Measurements from ENCODE around the gene HHIPL1. TPM values are rescaled to one million over a fixed set of nuclear protein-coding genes. Genes with fewer than 3 reads are reported as not detected.

Gene HHIPL1
- total RNA-seq, 1 donor from 2014 or later, result 5.9 TPM

GRCh38 chr14:99681832-99682148 lies 36.9 kb downstream of the HHIPL1 start:
- DNase-seq (ENCODE audit: extremely low spot score in 2 of 2), result no peak
- Histone ChIP-seq H3K9me3 (no peaks in the 10 kb centered on the region), H3K27me3 (no peaks in the 10 kb centered on the region), H3K4me3 (no peak overlapping the region), H3K4me1 (peaks cover 18% of the 10 kb centered on the region), H3K27ac (no peak overlapping the region), H3K36me3 (no peaks in the 10 kb centered on the region)
- intact Hi-C loops (cut with DNase I), result loop anchor here (5.0 kb wide), 1 partner anchor 201 kb away; no protein-coding TSS in a partner anchor
- no peak for TF ChIP-seq POLR2A (IDR thresholded peaks at IDR 0.05)
- no peak for TF ChIP-seq POLR2AphosphoS5 (IDR thresholded peaks at IDR 0.05; ENCODE audit: insufficient read depth in 1 of 2, low read depth in 1 of 2)
- no peak for TF ChIP-seq CTCF (IDR thresholded peaks at IDR 0.05)

- Histone ChIP-seq H3K4me3 (peak overlapping the region; percentile 78 to 86), H3K27ac (peak overlapping the region; percentile 82), H3K9me3 (no peaks in the 10 kb centered on the region), H3K27me3 (no peaks in the 10 kb centered on the region), H3K4me1 (peaks cover 18% of the 10 kb centered on the region), H3K36me3 (no peaks in the 10 kb centered on the region)
- intact Hi-C loops (cut with DNase I), result loop anchor here (5.0 kb wide), 1 partner anchor 199 kb away; no protein-coding TSS in a partner anchor
- TF ChIP-seq CTCF (IDR thresholded peaks at IDR 0.05) (peak; percentile 68 to 91 (median 72)), POLR2A (IDR thresholded peaks at IDR 0.05) (no peak)
- peak in 1 of 2 donors; percentile 91 for DNase-seq (ENCODE audit: extremely low spot score in 2 of 2)
These were observed 38.1 kb downstream of the HHIPL1 start for GRCh38 chr14:99682809-99683618.

GRCh38 chr14:99683619-99684409 lies 38.9 kb downstream of the HHIPL1 start, which contains the start of gene CYP46A1:
TSS of gene CYP46A1 (plus strand) at chr14:99684298. CDS start at chr14:99684418, 120 bp downstream.
- H3K4me1 ChIP-seq, result peaks cover 18% of the 10 kb centered on the region
- H3K27ac ChIP-seq, result peak within 1 kb of the TSS; percentile 82
- peak within 1 kb of the TSS; percentile 83 to 86 for H3K4me3 ChIP-seq
- peak; percentile 59 to 77 for TF ChIP-seq POLR2AphosphoS5 (IDR thresholded peaks at IDR 0.05; ENCODE audit: insufficient read depth in 1 of 2, low read depth in 1 of 2)
- TF ChIP-seq CTCF (IDR thresholded peaks at IDR 0.05), result peak in 1 of 3 experiments; percentile 24
- TF ChIP-seq POLR2A (IDR thresholded peaks at IDR 0.05), result no peak
- H3K27me3 ChIP-seq, result no peaks in the 10 kb centered on the region
- H3K9me3 ChIP-seq, result no peaks in the 10 kb centered on the region
- peak in 1 of 2 donors; percentile 99 for DNase-seq (ENCODE audit: extremely low spot score in 2 of 2)
- intact Hi-C loops (cut with DNase I), result loop anchor here (5.0 kb wide), 1 partner anchor 198 kb away; no protein-coding TSS in a partner anchor
- H3K36me3 ChIP-seq, result no peaks in the 10 kb centered on the region

GRCh38 chr14:99684410-99684934 lies 39.5 kb downstream of the HHIPL1 start:
- Histone ChIP-seq H3K9me3 (no peaks in the 10 kb centered on the region), H3K27me3 (no peaks in the 10 kb centered on the region), H3K36me3 (no peaks in the 10 kb centered on the region), H3K4me1 (peaks cover 18% of the 10 kb centered on the region), H3K4me3 (peak overlapping the region; percentile 83 to 86), H3K27ac (no peak overlapping the region)
- TF ChIP-seq POLR2A (IDR thresholded peaks at IDR 0.05) (no peak), CTCF (IDR thresholded peaks at IDR 0.05) (no peak), POLR2AphosphoS5 (IDR thresholded peaks at IDR 0.05; ENCODE audit: insufficient read depth in 1 of 2, low read depth in 1 of 2) (no peak)
- intact Hi-C loops (cut with DNase I), result loop anchor here (5.0 kb wide), 1 partner anchor 198 kb away; no protein-coding TSS in a partner anchor
- peak in 1 of 2 donors; percentile 87 for DNase-seq (ENCODE audit: extremely low spot score in 2 of 2)
